HCT116 (cell line): ENCODE measurements around the gene CIRBP.

Source experiments
- CEBPB ChIP-seq: IDR thresholded peaks from 2 replicates; pipeline ENCODE4 v1.6.1; 2012; ENCODE audit warnings: low read depth
- CTCF ChIP-seq, 3 experiments: fragments of 200-600 bp in 1 of 3; sonication (generic) in 1 of 3; IDR thresholded peaks in 2 of 3; conservative IDR thresholded peaks in 1 of 3; 2 replicates each; pipeline ENCODE4 v1.5.1; 2012 to 2017; ENCODE audit warnings: low read depth in 2 of 3, low read length in 2 of 3, antibody characterized with exemption in 1 of 3, borderline replicate concordance in 1 of 3, control low read depth in 1 of 3, mild to moderate bottlenecking in 1 of 3, mixed read lengths in 1 of 3, mixed run types in 1 of 3, moderate library complexity in 1 of 3; ENCODE audit not compliant: insufficient read depth in 1 of 3
- FOSL1 ChIP-seq: IDR thresholded peaks from 2 replicates; pipeline ENCODE4 v1.6.1; 2012; ENCODE audit warnings: low read depth
- JUND ChIP-seq: IDR thresholded peaks from 2 replicates; pipeline ENCODE4 v1.6.1; 2012
- POLR2AphosphoS5 ChIP-seq: IDR thresholded peaks from 2 replicates; pipeline ENCODE4 v1.6.1; 2011; ENCODE audit warnings: mild to moderate bottlenecking, low read depth, low read length, moderate library complexity
- REST ChIP-seq: IDR thresholded peaks from 2 replicates; pipeline ENCODE4 v1.6.1; 2012; ENCODE audit warnings: low read depth
- SP1 ChIP-seq: IDR thresholded peaks from 2 replicates; pipeline ENCODE4 v1.6.1; 2012; ENCODE audit warnings: low read depth

GRCh38 chr19:1288833-1289685 is 19.9 kb downstream of the CIRBP start:
- TF ChIP-seq SP1 (no peak), POLR2AphosphoS5 (no peak), FOSL1 (no peak), CTCF (IDR thresholded peaks at IDR 0.05 in 2 of 3, conservative IDR thresholded peaks at IDR 0.05 in 1 of 3; ENCODE audit: borderline replicate concordance in 1 of 3, insufficient read depth in 1 of 3, low read depth in 2 of 3, low read length in 2 of 3) (no peak), JUND (no peak), REST (no peak), CEBPB (no peak)
